ENCODE measurements around the gene XCL2.

Gene XCL2

GRCh38 chr1:168498956-168499687 lies 44.7 kb downstream of the XCL2 start:
- no peaks in the 10 kb centered on the region for H3K9me3 ChIP-seq (ENCODE audit: control insufficient read depth, insufficient read depth, low read length)
- H3K27ac ChIP-seq (ENCODE audit: low read depth, low read length): no peak overlapping the region
- no peaks in the 10 kb centered on the region for H3K27me3 ChIP-seq (ENCODE audit: control insufficient read depth, insufficient read depth, low read length)
- no peaks in the 10 kb centered on the region for H3K4me1 ChIP-seq (ENCODE audit: control insufficient read depth, insufficient read depth, low read length)
- no peak overlapping the region for H3K4me3 ChIP-seq (ENCODE audit: low read depth, low read length)
- no peaks in the 10 kb centered on the region for H3K36me3 ChIP-seq (ENCODE audit: control insufficient read depth, insufficient read depth, low read length)
- H3K9ac ChIP-seq (ENCODE audit: low read depth, low read length): no peak overlapping the region

GRCh38 chr1:168498159-168498631 lies 45.6 kb downstream of the XCL2 start:
- H3K9ac ChIP-seq (ENCODE audit: low read depth, low read length): no peak overlapping the region
- no peaks in the 10 kb centered on the region for H3K4me1 ChIP-seq (ENCODE audit: control insufficient read depth, insufficient read depth, low read length)
- H3K4me3 ChIP-seq (ENCODE audit: low read depth, low read length): no peak overlapping the region
- H3K27ac ChIP-seq (ENCODE audit: low read depth, low read length): no peak overlapping the region
- no peaks in the 10 kb centered on the region for H3K9me3 ChIP-seq (ENCODE audit: control insufficient read depth, insufficient read depth, low read length)
- H3K36me3 ChIP-seq (ENCODE audit: control insufficient read depth, insufficient read depth, low read length): no peaks in the 10 kb centered on the region
- H3K27me3 ChIP-seq (ENCODE audit: control insufficient read depth, insufficient read depth, low read length): no peaks in the 10 kb centered on the region

- H3K9me3 ChIP-seq (ENCODE audit: control insufficient read depth, insufficient read depth, low read length): no peaks in the 10 kb centered on the region
- H3K27me3 ChIP-seq (ENCODE audit: control insufficient read depth, insufficient read depth, low read length): no peaks in the 10 kb centered on the region
- no peak overlapping the region for H3K9ac ChIP-seq (ENCODE audit: low read depth, low read length)
- no peaks in the 10 kb centered on the region for H3K36me3 ChIP-seq (ENCODE audit: control insufficient read depth, insufficient read depth, low read length)
- no peaks in the 10 kb centered on the region for H3K4me1 ChIP-seq (ENCODE audit: control insufficient read depth, insufficient read depth, low read length)
- no peak overlapping the region for H3K4me3 ChIP-seq (ENCODE audit: low read depth, low read length)
- no peak overlapping the region for H3K27ac ChIP-seq (ENCODE audit: low read depth, low read length)
Measured at GRCh38 chr1:168497376-168497950, 46.3 kb downstream of the XCL2 start.

GRCh38 chr1:168491527-168492164 lies 52.2 kb downstream of the XCL2 start:
- H3K27ac ChIP-seq (ENCODE audit: low read depth, low read length): no peak overlapping the region
- H3K4me1 ChIP-seq (ENCODE audit: control insufficient read depth, insufficient read depth, low read length): no peaks in the 10 kb centered on the region
- H3K36me3 ChIP-seq (ENCODE audit: control insufficient read depth, insufficient read depth, low read length): no peaks in the 10 kb centered on the region
- no peak overlapping the region for H3K4me3 ChIP-seq (ENCODE audit: low read depth, low read length)
- no peak overlapping the region for H3K9ac ChIP-seq (ENCODE audit: low read depth, low read length)
- H3K9me3 ChIP-seq (ENCODE audit: control insufficient read depth, insufficient read depth, low read length): no peaks in the 10 kb centered on the region
- no peaks in the 10 kb centered on the region for H3K27me3 ChIP-seq (ENCODE audit: control insufficient read depth, insufficient read depth, low read length)
